ENCODE results near the gene FHOD3. TPM values are rescaled to one million over a fixed set of nuclear protein-coding genes. Genes with fewer than 3 reads are reported as not detected.

Gene FHOD3
- total and polyA plus RNA-seq, 9 of the 15 experiments (the other 6 are each of a cell fraction or from before 2014, with no cell fraction given), result 0.11 TPM; not detected in 8

DNA sequence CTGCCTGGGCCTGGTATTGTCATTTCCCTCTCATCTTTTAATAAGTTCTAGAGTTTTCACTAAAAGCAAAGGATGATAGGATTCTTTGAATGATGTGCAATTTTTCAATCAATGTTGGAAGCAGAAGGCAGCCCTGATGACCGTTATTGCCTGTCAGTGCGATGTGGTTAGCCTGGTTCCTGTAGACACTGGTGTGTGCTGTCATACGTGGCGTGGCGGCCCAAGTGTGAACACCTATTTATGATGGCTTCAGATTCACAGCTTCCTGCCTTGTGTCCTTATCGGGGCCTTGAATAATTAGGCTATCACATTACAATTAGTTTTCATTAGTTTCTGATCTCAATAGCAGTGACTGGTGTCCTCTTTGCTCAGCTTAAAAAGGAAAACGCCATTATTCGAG, 312.7 kb downstream of the FHOD3 start:
- POLR2A ChIA-PET, result interaction anchor here (1.4 kb wide), 1 partner anchor 8 kb away, joined by 4 read pairs; no protein-coding TSS in a partner anchor
- Histone ChIP-seq H3K27ac (ENCODE audit: extremely low read depth, low read depth, low read length) (no peak overlapping the region), H3K4me3 (no peak overlapping the region), H3K27me3 (ENCODE audit: control insufficient read depth in 2 of 2, insufficient read depth in 2 of 2, low read length in 2 of 2) (peaks cover 9 to 12% of the 10 kb centered on the region in 2 experiments), H3K36me3 (ENCODE audit: control insufficient read depth, insufficient read depth, low read length) (no peaks in the 10 kb centered on the region), H3K4me2 (ENCODE audit: insufficient read depth, low read length) (no peak overlapping the region), H3K9ac (ENCODE audit: insufficient read depth in 1 of 2, low read depth in 2 of 2, low read length in 2 of 2) (no peak overlapping the region), H3K9me1 (ENCODE audit: control insufficient read depth, insufficient read depth, low read length) (no peaks in the 10 kb centered on the region), H3K79me2 (ENCODE audit: control insufficient read depth, insufficient read depth, low read length) (no peaks in the 10 kb centered on the region), H4K20me1 (replicated peaks; ENCODE audit: control insufficient read depth, insufficient read depth, low read length) (no peaks in the 10 kb centered on the region), H3K9me3 (replicated peaks; ENCODE audit: control insufficient read depth, insufficient read depth, low read depth, low read length) (no peaks in the 10 kb centered on the region), H2AFZ (ENCODE audit: low read depth, low read length) (no peak overlapping the region), H3K4me1 (replicated peaks in 1 of 2; ENCODE audit: control insufficient read depth in 2 of 2, insufficient read depth in 2 of 2, low read length in 2 of 2) (no peaks in the 10 kb centered on the region)
- intact Hi-C loops (cut with micrococcal nuclease), result no loop called here
- no peak for DNase-seq (ENCODE audit: extremely low read depth in 1 of 4, low spot score in 3 of 4)
- WGBS (ENCODE audit: insufficient coverage, low coverage, missing lambda C conversion rate), result 5% methylated on average over 8 of the region's 8 CpGs
- TF ChIP-seq MCM3 (IDR thresholded peaks at IDR 0.05), result no peak
- TF ChIP-seq, protein P1, sequence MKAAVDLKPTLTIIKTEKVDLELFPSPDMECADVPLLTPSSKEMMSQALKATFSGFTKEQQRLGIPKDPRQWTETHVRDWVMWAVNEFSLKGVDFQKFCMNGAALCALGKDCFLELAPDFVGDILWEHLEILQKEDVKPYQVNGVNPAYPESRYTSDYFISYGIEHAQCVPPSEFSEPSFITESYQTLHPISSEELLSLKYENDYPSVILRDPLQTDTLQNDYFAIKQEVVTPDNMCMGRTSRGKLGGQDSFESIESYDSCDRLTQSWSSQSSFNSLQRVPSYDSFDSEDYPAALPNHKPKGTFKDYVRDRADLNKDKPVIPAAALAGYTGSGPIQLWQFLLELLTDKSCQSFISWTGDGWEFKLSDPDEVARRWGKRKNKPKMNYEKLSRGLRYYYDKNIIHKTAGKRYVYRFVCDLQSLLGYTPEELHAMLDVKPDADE (conservative IDR thresholded peaks at IDR 0.05; ENCODE audit: control insufficient read depth, low read depth, low read length), result no peak
- TF ChIP-seq ZC3H8 (IDR thresholded peaks at IDR 0.05), result no peak
- TF ChIP-seq HSF4 (CRISPR knock-in tag; IDR thresholded peaks at IDR 0.05; ENCODE audit: borderline replicate concordance), result no peak
- TF ChIP-seq ASH1L (IDR thresholded peaks at IDR 0.05; ENCODE audit: borderline replicate concordance, low read depth, partially characterized antibody), result no peak
- no peak for TF ChIP-seq NFIX (CRISPR knock-in tag; IDR thresholded peaks at IDR 0.05; ENCODE audit: low read depth)
- no peak for TF ChIP-seq SMAD1 (IDR thresholded peaks at IDR 0.05; ENCODE audit: low read depth, low read length, partially characterized antibody)
- no peak for TF ChIP-seq SREBF1 (IDR thresholded peaks at IDR 0.05; ENCODE audit: borderline replicate concordance, low read depth, low read length)
- TF ChIP-seq MTA1 (IDR thresholded peaks at IDR 0.05; ENCODE audit: borderline replicate concordance), result no peak
- in situ Hi-C loops (cut with MboI), result no loop called here
- FAIRE-seq, result no peak
- no TSS peak for BruUV-seq (replicated peaks)
- CTCF ChIA-PET (ENCODE audit: low intra/inter-chr PET ratio), result no interaction called here
- ATAC-seq, result no peak

Data from K562 (cell line).